Natural killer cell (primary cell): Measurements from ENCODE around the gene PCBP3. TPM values are rescaled to one million over a fixed set of nuclear protein-coding genes. Genes with fewer than 3 reads are reported as not detected.

Experiments used
- ATAC-seq, 3 donors: fragments of 150-1000 bp in 2 of 3; fragments of 200-7000 bp in 1 of 3; cut with Tn5 transposase; 1 replicate in 1 of 3; 2 replicates in 2 of 3; pipeline ENCODE4 v1.10.0; 2021; ENCODE audit warnings: mild to moderate bottlenecking in 2 of 3, moderate library complexity in 2 of 3
- DNase-seq, 2 donors: peaks; one replicate each; pipeline versions ENCODE4 v3.0.0 to v3.0.0-alpha.2; 2013 to 2021; ENCODE audit warnings: mixed read lengths in 1 of 2
- H3K27ac ChIP-seq: one replicate; pipeline ENCODE4 v1.5.1; 2013; ENCODE audit warnings: mild to moderate bottlenecking, low read length
- H3K27me3 ChIP-seq: one replicate; pipeline ENCODE4 v1.6.1; 2013; ENCODE audit warnings: low read length; ENCODE audit not compliant: control insufficient read depth, insufficient read depth
- H3K36me3 ChIP-seq: one replicate; pipeline ENCODE4 v1.6.1; 2013; ENCODE audit warnings: low read length; ENCODE audit not compliant: control insufficient read depth, insufficient read depth
- H3K4me1 ChIP-seq: one replicate; pipeline ENCODE4 v1.6.1; 2013; ENCODE audit warnings: low read length; ENCODE audit not compliant: control insufficient read depth, insufficient read depth
- H3K4me3 ChIP-seq: one replicate; pipeline ENCODE4 v1.5.1; 2013; ENCODE audit warnings: low read length
- H3K9me3 ChIP-seq: one replicate; pipeline ENCODE4 v1.6.1; 2013; ENCODE audit warnings: low read length; ENCODE audit not compliant: control insufficient read depth, insufficient read depth
- H3K27ac Mint-ChIP-seq, 2 donors: one replicate each; pipeline ENCODE4 v1.8.0; 2022; ENCODE audit warnings: mild to moderate bottlenecking in 2 of 2, mixed read lengths in 2 of 2, moderate library complexity in 1 of 2
- H3K27me3 Mint-ChIP-seq, 2 donors: one replicate each; pipeline ENCODE4 v1.8.0; 2022; ENCODE audit warnings: low read depth in 2 of 2, mixed read lengths in 2 of 2
- H3K36me3 Mint-ChIP-seq: one replicate; pipeline ENCODE4 v1.8.0; 2022; ENCODE audit warnings: mixed read lengths
- H3K4me1 Mint-ChIP-seq, 2 donors: one replicate each; pipeline ENCODE4 v1.8.0; 2022; ENCODE audit warnings: mixed read lengths in 2 of 2
- H3K4me3 Mint-ChIP-seq: one replicate; pipeline ENCODE4 v1.8.0; 2022; ENCODE audit warnings: mild to moderate bottlenecking, moderate library complexity, mixed read lengths
- H3K9me3 Mint-ChIP-seq, 2 donors: one replicate each; pipeline ENCODE4 v1.8.0; 2022; ENCODE audit warnings: mixed read lengths in 2 of 2
- WGBS: methylation state at CpG from one replicate; pipeline ENCODE4 v1.1.7; 2013; ENCODE audit warnings: missing lambda C conversion rate; ENCODE audit not compliant: insufficient coverage; 5-methylcytosine and 5-hydroxymethylcytosine counted together
- intact Hi-C: fragments of 100-400 bp; cut with micrococcal nuclease; formaldehyde crosslinking; loops from one replicate; pipeline ENCODE4 v1.14.2; 2022
- total RNA-seq, 4 donors: library from RNA; stranded (reverse); fragments of 120-200 nt in 1 of 4; gene quantifications; one replicate each; pipeline versions ENCODE4 v1.2.3 to v1.2.4, GENCODE V29; 2013 to 2022
- TF ChIP-seq, protein P1 (sequence below): fragments of 200-600 bp; IDR thresholded peaks from one replicate; pipeline ENCODE4 v1.8.0; 2022; ENCODE audit warnings: antibody characterized with exemption

The PCBP3 gene
- total RNA-seq, 3 donors from 2014 or later (not counting 1 experiment from before 2014, with no cell fraction given), result 0.50 to 3.0 (median 0.52) TPM

GRCh38 chr21:45740491-45741357 is 97.2 kb downstream of the PCBP3 start:
- H3K27ac Mint-ChIP-seq, result no peak overlapping the region
- no peaks in the 10 kb centered on the region for H3K4me1 ChIP-seq
- H3K4me1 Mint-ChIP-seq, result no peaks in the 10 kb centered on the region
- intact Hi-C loops, result no loop called here
- 91% methylated on average over 14 of the region's 14 CpGs for WGBS
- no peaks in the 10 kb centered on the region for H3K36me3 ChIP-seq
- H3K9me3 Mint-ChIP-seq, result no peaks in the 10 kb centered on the region
- TF ChIP-seq, protein P1, sequence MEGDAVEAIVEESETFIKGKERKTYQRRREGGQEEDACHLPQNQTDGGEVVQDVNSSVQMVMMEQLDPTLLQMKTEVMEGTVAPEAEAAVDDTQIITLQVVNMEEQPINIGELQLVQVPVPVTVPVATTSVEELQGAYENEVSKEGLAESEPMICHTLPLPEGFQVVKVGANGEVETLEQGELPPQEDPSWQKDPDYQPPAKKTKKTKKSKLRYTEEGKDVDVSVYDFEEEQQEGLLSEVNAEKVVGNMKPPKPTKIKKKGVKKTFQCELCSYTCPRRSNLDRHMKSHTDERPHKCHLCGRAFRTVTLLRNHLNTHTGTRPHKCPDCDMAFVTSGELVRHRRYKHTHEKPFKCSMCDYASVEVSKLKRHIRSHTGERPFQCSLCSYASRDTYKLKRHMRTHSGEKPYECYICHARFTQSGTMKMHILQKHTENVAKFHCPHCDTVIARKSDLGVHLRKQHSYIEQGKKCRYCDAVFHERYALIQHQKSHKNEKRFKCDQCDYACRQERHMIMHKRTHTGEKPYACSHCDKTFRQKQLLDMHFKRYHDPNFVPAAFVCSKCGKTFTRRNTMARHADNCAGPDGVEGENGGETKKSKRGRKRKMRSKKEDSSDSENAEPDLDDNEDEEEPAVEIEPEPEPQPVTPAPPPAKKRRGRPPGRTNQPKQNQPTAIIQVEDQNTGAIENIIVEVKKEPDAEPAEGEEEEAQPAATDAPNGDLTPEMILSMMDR, result no peak
- no peaks in the 10 kb centered on the region for H3K36me3 Mint-ChIP-seq
- H3K4me3 Mint-ChIP-seq, result no peak overlapping the region
- no peaks in the 10 kb centered on the region for H3K27me3 Mint-ChIP-seq
- H3K9me3 ChIP-seq, result no peaks in the 10 kb centered on the region
- no peak overlapping the region for H3K27ac ChIP-seq
- DNase-seq, result no peak
- H3K4me3 ChIP-seq, result no peak overlapping the region
- no peaks in the 10 kb centered on the region for H3K27me3 ChIP-seq
- no peak for ATAC-seq

DNA sequence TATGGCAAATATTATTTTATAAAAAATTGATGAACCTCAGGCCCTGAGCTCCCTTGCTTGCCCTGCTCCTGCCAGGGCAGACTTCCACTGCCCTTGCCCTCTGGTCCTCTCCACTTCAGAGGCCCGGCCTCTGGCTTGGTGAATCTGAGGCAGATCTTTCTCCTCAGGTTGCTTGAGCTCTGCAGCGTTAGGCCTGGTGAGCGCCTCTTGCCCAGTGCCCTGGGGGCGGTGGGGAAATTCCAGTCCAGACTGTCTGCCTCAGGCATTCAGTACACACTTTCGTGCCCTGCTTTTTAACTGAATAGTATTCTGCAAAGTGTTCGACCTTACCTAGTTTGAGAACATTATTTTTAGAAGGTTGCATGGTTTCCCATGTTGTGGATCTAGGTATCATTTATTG is 98.2 kb downstream of the PCBP3 start:
- TF ChIP-seq, protein P1, result no peak
- Mint-ChIP-seq H3K4me1 (no peaks in the 10 kb centered on the region), H3K36me3 (no peaks in the 10 kb centered on the region), H3K4me3 (no peak overlapping the region), H3K27me3 (no peaks in the 10 kb centered on the region), H3K9me3 (no peaks in the 10 kb centered on the region), H3K27ac (no peak overlapping the region)
- intact Hi-C loops, result no loop called here
- Histone ChIP-seq H3K4me3 (no peak overlapping the region), H3K27ac (no peak overlapping the region), H3K4me1 (no peaks in the 10 kb centered on the region), H3K9me3 (no peaks in the 10 kb centered on the region), H3K36me3 (no peaks in the 10 kb centered on the region), H3K27me3 (no peaks in the 10 kb centered on the region)
- DNase-seq, result no peak
- WGBS, result 82% methylated on average over 6 of the region's 6 CpGs
- no peak for ATAC-seq

DNA sequence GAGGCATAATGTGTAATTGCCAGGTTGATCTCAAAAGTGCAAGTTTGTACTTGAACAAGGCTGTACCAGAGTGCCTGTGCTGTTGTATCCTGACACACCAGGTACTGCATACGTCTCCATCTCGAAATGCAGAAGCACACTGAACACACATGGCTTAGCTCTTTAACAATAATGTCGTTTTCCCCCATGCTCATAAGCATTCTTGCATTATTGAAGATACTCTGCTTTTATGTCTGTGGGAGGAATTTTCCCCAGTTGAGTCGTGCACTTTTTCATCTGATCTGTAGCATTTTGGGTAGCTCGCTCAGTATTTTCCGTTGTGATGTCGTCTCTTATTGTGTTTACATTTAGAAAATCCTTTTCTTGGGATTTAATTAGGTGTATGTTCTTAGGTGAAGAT is 98.7 kb downstream of the PCBP3 start:
- Histone ChIP-seq H3K36me3 (no peaks in the 10 kb centered on the region), H3K4me3 (no peak overlapping the region), H3K27me3 (no peaks in the 10 kb centered on the region), H3K4me1 (no peaks in the 10 kb centered on the region), H3K9me3 (no peaks in the 10 kb centered on the region), H3K27ac (no peak overlapping the region)
- TF ChIP-seq, protein P1, result no peak
- no peaks in the 10 kb centered on the region for H3K4me1 Mint-ChIP-seq
- whole genome bisulfite sequencing, result 94% methylated on average over 4 of the region's 7 CpGs
- no peak overlapping the region for H3K4me3 Mint-ChIP-seq
- DNase-seq (no peak), ATAC-seq (no peak)
- H3K27me3 Mint-ChIP-seq, result no peaks in the 10 kb centered on the region
- no peaks in the 10 kb centered on the region for H3K9me3 Mint-ChIP-seq
- H3K27ac Mint-ChIP-seq, result no peak overlapping the region
- H3K36me3 Mint-ChIP-seq, result no peaks in the 10 kb centered on the region
- intact Hi-C loops, result no loop called here

DNA sequence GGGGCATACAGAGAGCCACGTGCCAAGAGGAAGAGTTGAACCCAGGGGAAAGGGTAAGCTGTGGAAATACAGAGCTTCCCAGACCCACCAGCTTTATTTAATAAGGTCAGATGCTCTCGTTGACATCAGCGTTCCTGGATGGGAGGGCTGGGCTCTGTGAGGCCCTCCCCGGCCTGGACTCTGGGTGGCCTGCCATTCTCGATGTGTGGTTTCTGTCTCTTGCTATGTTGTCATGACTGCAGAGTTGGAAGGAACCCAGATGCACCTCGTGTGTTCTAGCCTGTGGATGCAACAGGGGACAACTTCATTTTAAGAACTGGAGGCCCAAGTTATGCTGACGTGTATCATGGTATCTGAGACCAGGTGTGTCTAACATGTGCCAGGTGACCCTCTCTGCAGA is 101.7 kb downstream of the PCBP3 start:
- TF ChIP-seq, protein P1, result no peak
- H3K27ac ChIP-seq, result no peak overlapping the region
- WGBS, result 94% methylated on average over 7 of the region's 7 CpGs

More for the DNA sequence above, 101.7 kb downstream of the PCBP3 start:
- Mint-ChIP-seq H3K27ac (no peak overlapping the region), H3K4me1 (no peaks in the 10 kb centered on the region), H3K27me3 (no peaks in the 10 kb centered on the region), H3K4me3 (no peak overlapping the region), H3K36me3 (no peaks in the 10 kb centered on the region), H3K9me3 (no peaks in the 10 kb centered on the region)
- H3K27me3 ChIP-seq, result no peaks in the 10 kb centered on the region
- H3K4me1 ChIP-seq, result no peaks in the 10 kb centered on the region
- intact Hi-C loops, result no loop called here
- no peak overlapping the region for H3K4me3 ChIP-seq
- no peaks in the 10 kb centered on the region for H3K9me3 ChIP-seq
- no peak for DNase-seq
- no peaks in the 10 kb centered on the region for H3K36me3 ChIP-seq
- no peak for ATAC-seq
